ENCODE results near the gene EIF4E1B. TPM values are rescaled to one million over a fixed set of nuclear protein-coding genes. Genes with fewer than 3 reads are reported as not detected.

EIF4E1B gene
- total RNA-seq, 2 donors from 2014 or later, result not detected

- no peak for TF ChIP-seq CTCF (IDR thresholded peaks at IDR 0.05)
- no peak for DNase-seq (ENCODE audit: low spot score)
- H3K4me1 ChIP-seq, result peaks cover 0 to 4% of the 10 kb centered on the region in 2 donors
These were observed 34.4 kb downstream of the EIF4E1B start for GRCh38 chr5:176664886-176665285.

DNA sequence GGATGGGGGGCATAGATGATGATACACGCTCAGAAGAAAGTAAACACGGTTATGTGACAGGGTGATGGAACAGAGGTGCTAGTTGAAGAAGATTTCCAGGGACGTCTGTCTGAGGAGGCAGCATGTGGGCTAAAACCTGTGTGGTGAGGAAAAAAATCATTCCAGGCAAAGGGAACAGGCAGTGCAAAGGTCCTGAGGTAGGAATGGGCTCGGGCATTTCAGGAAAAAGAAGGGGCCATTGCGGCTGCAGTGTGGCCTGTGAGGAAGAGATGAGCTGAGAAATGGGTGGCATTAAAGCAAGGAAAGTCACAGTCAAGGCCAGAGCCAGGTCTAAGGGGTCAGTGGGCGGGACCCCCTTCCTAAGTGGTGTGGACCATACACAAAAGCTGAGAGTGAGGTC is 35.0 kb downstream of the EIF4E1B start:
- TF ChIP-seq CTCF (IDR thresholded peaks at IDR 0.05), result no peak
- DNase-seq (ENCODE audit: low spot score), result no peak
- Histone ChIP-seq H3K27ac (no peak overlapping the region), H3K27me3 (no peaks in the 10 kb centered on the region), H3K36me3 (no peaks in the 10 kb centered on the region), H3K4me3 (no peak overlapping the region), H3K4me1 (peaks cover 0 to 4% of the 10 kb centered on the region in 2 donors), H3K9me3 (no peaks in the 10 kb centered on the region)

More at GRCh38 chr5:176664886-176665285, 34.4 kb downstream of the EIF4E1B start:
- no peaks in the 10 kb centered on the region for H3K9me3 ChIP-seq
- H3K27ac ChIP-seq, result no peak overlapping the region
- no peaks in the 10 kb centered on the region for H3K27me3 ChIP-seq
- no peaks in the 10 kb centered on the region for H3K36me3 ChIP-seq
- H3K4me3 ChIP-seq, result no peak overlapping the region

DNA sequence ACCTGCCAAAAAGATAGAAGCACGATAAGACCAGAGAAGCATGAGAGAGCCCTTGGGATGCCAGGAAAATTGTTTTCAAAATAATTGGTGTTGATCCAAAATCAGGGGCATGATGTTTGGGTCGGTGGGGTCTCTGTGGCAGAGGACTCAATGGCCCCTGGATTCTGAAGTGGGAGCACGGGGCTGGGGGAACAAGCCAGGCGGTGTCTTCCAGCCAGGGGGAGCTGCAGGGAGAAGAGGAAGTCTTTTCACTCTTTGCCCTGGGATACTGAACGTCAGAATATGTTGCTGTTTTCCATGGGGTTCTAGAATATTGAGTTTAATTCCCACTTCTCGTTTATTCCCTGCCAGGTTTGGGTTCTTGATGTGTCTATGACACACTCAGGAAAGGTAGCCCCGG is 37.2 kb downstream of the EIF4E1B start:
- H3K4me1 ChIP-seq, result no peaks in the 10 kb centered on the region
- no peak for DNase-seq (ENCODE audit: low spot score)
- H3K27ac ChIP-seq, result no peak overlapping the region
- no peaks in the 10 kb centered on the region for H3K36me3 ChIP-seq
- no peaks in the 10 kb centered on the region for H3K9me3 ChIP-seq
- TF ChIP-seq CTCF (IDR thresholded peaks at IDR 0.05), result no peak
- H3K4me3 ChIP-seq, result no peak overlapping the region
- no peaks in the 10 kb centered on the region for H3K27me3 ChIP-seq

GRCh38 chr5:176670449-176670848 is 40.0 kb downstream of the EIF4E1B start:
- Histone ChIP-seq H3K9me3 (no peaks in the 10 kb centered on the region), H3K27me3 (no peaks in the 10 kb centered on the region), H3K36me3 (no peaks in the 10 kb centered on the region), H3K4me1 (no peaks in the 10 kb centered on the region), H3K4me3 (no peak overlapping the region), H3K27ac (no peak overlapping the region)
- no peak for TF ChIP-seq CTCF (IDR thresholded peaks at IDR 0.05)
- DNase-seq (ENCODE audit: low spot score), result no peak

DNA sequence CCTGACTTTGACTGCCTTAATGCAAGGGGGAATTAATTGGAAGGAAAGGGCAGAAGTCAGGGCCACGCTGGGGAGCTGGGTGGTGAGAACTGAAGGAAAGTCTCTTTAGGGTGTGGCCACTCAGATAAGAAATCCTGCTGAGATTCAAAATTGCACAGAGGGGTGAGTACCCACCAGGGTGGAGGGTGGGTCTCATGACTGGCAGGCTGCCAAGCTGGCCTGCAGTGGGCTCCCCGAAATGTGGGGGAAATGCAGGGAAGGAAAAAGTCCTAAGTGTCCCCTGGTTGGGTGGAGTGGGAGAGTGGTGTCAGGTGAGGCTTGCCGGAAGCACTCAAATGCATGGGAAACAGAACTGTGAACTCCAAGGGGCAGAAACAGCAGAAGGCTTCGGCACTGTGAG is 40.9 kb downstream of the EIF4E1B start:
- no peak overlapping the region for H3K27ac ChIP-seq
- H3K36me3 ChIP-seq, result no peaks in the 10 kb centered on the region
- no peaks in the 10 kb centered on the region for H3K9me3 ChIP-seq
- DNase-seq (ENCODE audit: low spot score), result no peak
- H3K4me3 ChIP-seq, result no peak overlapping the region
- no peaks in the 10 kb centered on the region for H3K27me3 ChIP-seq
- no peak for TF ChIP-seq CTCF (IDR thresholded peaks at IDR 0.05)
- peaks cover 0 to 9% of the 10 kb centered on the region in 2 donors for H3K4me1 ChIP-seq

Measured in right atrium auricular region (tissue), 2 donors.